Skeletal muscle tissue (tissue), 4 donors: ENCODE data around the gene TLL2. TPM values are rescaled to one million over a fixed set of nuclear protein-coding genes. Genes with fewer than 3 reads are reported as not detected.

Source experiments
- H3K27ac ChIP-seq: one replicate; pipeline ENCODE4 v1.7.0; 2013; ENCODE audit warnings: mild to moderate bottlenecking, low read depth, low read length, inconsistent platforms
- H3K27me3 ChIP-seq, 3 donors: one replicate each; pipeline ENCODE4 v1.7.0; 2013; ENCODE audit warnings: low read length in 3 of 3; ENCODE audit not compliant: control insufficient read depth in 3 of 3, insufficient read depth in 3 of 3
- H3K36me3 ChIP-seq, 3 donors: one replicate each; pipeline ENCODE4 v1.7.0; 2013; ENCODE audit warnings: low read length in 3 of 3; ENCODE audit not compliant: control insufficient read depth in 3 of 3, insufficient read depth in 3 of 3
- H3K4me1 ChIP-seq, 3 donors: one replicate each; pipeline ENCODE4 v1.7.0; 2013; ENCODE audit warnings: low read length in 3 of 3, mild to moderate bottlenecking in 3 of 3; ENCODE audit not compliant: control insufficient read depth in 3 of 3, insufficient read depth in 3 of 3
- H3K4me3 ChIP-seq, 3 donors: one replicate each; pipeline ENCODE4 v1.7.0; 2013; ENCODE audit warnings: low read length in 3 of 3
- H3K9ac ChIP-seq, 3 donors: one replicate each; pipeline ENCODE4 v1.7.0; 2013; ENCODE audit warnings: low read length in 3 of 3, mild to moderate bottlenecking in 3 of 3, moderate library complexity in 2 of 3, low read depth in 1 of 3
- H3K9me3 ChIP-seq, 3 donors: one replicate each; pipeline ENCODE4 v1.7.0; 2013; ENCODE audit warnings: low read length in 3 of 3; ENCODE audit not compliant: control insufficient read depth in 3 of 3
- total RNA-seq: library from RNA; depleted of rRNA; stranded (reverse); fragments of >200 nt; gene quantifications from one replicate; pipeline ENCODE4 v1.2.3, GENCODE V29; 2014
- donor health status: Osteomylitis.

Gene TLL2
- total RNA-seq, 1 donor from 2014 or later = 0.52 TPM

DNA sequence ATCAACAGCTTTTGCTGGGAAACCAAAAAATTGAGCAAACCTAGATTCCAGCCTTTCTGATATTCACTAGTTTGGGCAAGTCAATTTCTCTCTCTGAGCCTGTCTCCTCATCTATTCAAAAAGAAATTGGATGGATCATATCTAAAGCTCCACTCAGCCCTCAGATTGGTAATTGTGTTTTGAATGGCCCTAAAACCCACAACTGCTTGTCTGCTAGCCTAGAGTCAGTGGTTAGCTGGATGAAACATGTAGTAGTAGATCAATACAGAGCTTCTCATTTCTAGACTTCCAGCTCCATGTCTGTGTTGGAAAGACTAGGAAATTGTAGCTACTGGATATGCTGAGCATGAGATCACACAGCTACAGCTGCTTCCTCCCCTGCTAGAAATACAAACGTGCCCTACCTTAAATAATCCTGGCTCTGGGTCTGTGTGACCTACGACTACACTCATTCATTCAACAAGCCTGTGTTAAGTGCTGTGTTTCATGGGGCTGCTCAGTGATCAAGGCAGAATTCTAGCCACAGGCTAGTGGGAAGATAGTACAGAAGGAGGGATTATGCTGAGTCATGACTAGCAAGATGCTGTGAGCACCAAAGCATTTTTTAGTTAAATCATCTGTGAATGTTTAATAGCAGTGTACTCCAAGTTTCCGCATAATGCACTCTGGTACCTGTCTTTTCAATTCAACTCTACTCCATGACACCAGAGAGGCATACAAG lies 193.8 kb downstream of the TLL2 start:
- Histone ChIP-seq H3K27me3 (peaks cover 0 to 7% (median 0%) of the 10 kb centered on the region in 3 donors), H3K4me3 (no peak overlapping the region), H3K27ac (no peak overlapping the region), H3K9me3 (no peaks in the 10 kb centered on the region), H3K9ac (no peak overlapping the region), H3K4me1 (no peaks in the 10 kb centered on the region), H3K36me3 (no peaks in the 10 kb centered on the region)

DNA sequence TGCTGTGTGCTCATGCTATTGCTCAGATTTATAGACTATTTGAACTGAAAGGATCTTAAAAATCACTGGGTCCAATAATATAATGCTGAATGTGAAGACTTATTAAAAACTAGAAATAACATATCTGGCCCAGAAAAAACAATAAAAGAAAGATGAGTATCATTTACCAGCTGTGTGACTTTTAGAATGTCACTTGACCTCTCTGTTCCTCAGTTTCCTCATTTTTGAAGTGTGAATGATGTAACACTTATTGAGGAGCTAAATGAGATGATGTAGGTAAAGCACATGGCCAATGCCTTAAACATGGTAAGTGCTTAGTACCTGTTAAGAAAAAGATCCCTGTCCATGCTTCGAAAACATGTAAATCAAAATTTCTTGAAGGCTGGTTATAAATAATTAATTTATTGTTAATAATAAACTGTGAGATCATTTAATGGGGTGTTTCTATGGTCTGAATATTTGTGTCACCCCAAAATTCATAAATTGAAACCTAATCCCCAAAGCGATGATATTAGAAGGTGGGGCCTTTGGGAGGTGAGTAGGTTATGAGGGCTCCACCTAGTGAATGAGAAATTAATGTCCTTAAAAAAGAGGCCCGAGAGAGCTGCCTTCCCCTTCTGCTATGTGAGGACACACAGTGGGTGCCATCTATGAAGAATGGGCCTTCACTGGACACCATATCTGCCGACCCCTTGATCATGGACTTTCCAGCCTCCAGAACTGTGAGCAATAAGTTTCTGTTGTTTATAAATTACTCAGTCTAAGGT lies 196.5 kb downstream of the TLL2 start:
- Histone ChIP-seq H3K4me1 (no peaks in the 10 kb centered on the region), H3K27me3 (peaks cover 0 to 6% (median 0%) of the 10 kb centered on the region in 3 donors), H3K36me3 (no peaks in the 10 kb centered on the region), H3K9me3 (no peaks in the 10 kb centered on the region), H3K4me3 (no peak overlapping the region), H3K27ac (no peak overlapping the region), H3K9ac (no peak overlapping the region)

Other genes starting within 250 kb of the TLL2 start
- gene BLNK, start 242.4 kb downstream of the TLL2 start, total RNA-seq = 1.6 TPM
- not detected for gene DNTT, start 209.5 kb downstream of the TLL2 start, total RNA-seq
- gene OPALIN, start 154.9 kb downstream of the TLL2 start, total RNA-seq = not detected
- 70.5 TPM for gene TM9SF3, start 73.1 kb upstream of the TLL2 start, total RNA-seq
- 6.3 TPM for gene PIK3AP1, start 206.6 kb upstream of the TLL2 start, total RNA-seq